ENCODE results near the gene GSE1. TPM values are rescaled to one million over a fixed set of nuclear protein-coding genes. Genes with fewer than 3 reads are reported as not detected.

GSE1 gene
- total RNA-seq, 1 donor from 2014 or later, result 31.1 TPM

DNA sequence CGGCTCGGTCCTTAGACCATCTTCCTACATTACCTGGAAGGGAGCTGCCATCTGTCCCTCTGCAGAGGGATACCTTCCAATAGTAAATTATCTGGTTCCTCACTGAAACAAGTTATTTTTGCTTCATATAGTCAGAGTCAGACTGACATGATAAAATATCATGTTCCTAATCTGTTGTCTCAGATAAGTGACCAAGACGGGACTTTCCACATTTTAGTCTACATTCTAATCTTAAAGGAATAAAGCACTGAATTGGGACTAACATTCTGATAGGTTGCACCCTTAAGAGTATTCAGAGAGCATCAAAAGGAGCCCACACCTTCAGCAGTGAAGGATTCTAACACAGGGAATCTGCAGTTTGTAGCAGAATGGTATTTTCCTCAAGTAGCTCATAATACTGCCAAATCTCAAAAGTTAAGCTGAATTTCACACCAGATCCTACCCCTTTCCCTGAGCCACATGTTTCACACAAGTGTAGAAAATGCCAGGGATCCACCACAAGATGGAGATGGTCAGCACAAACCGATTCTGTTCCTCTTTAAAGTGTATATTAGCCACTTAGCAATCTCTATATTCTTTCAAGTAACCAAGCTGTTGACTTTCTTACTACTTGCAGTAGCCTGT, 62.2 kb downstream of the GSE1 start:
- no peak for DNase-seq (ENCODE audit: low spot score)

DNA sequence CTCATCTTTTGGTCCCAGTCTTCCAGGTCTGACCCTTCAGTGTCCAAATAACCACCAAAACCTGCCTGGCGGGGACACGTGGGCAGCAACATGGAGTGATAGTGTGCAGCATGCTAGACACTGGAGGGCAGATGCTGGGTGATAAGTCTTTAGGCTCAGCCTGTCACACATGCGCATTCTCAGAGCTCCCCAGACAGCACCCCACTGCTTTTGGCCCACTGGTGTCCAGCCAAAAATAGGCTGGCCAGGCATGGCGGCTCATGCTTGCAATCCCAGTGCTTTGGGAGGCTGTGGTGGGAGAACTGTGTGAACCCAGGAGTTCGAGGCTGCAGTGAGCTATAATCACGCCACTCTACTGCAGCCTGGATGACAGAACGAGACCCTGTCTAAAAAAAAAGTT, 63.3 kb downstream of the GSE1 start:
- no peak for DNase-seq (ENCODE audit: low spot score)

DNA sequence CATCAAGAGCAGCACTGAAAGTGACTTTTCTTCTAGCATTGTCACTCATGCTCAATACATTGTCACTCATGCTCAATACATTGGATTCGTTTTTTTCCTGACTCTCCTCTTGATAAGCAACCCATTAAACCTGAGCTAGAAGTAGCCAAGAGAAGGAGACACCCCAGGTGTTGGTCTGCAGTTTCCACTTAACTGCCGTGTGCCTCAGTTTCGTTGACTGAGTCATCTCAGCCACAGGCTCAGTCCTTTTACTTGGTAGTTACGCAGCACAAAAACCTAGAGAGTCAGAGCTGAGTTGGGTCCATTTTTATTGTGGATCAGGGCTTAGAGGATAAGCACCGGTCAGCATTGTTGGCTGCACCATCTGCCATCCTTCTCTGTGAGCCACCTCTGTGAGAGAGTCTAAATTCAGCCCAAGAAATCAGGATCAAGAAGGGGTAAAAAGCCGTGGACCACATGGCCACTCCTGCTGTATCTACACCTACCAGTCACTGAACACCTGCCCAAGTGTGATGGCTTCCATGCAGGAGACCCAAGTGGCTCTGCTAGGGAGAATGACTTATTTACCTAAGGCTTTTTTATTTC, 64.4 kb downstream of the GSE1 start:
- DNase-seq (ENCODE audit: low spot score), result no peak

DNA sequence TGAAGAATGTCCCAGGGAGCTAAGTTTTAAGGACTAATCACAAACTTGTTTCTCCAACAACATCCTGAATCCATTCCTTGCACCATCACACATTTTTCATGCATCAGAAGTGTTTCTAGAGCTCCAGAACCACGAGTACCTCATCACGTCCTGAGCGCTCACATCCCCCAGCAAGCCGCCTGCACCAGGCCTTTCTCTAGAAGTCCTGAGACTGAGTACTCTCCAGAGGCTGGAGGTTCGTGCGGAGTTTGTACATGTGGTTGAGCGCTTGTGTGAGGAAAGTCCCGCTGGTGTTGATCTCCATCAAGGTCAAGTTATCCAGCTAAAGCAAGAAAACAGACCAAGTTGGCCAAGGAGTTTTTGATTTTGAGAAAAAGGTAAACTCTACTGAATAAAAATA, 64.9 kb downstream of the GSE1 start:
- DNase-seq (ENCODE audit: low spot score), result no peak

DNA sequence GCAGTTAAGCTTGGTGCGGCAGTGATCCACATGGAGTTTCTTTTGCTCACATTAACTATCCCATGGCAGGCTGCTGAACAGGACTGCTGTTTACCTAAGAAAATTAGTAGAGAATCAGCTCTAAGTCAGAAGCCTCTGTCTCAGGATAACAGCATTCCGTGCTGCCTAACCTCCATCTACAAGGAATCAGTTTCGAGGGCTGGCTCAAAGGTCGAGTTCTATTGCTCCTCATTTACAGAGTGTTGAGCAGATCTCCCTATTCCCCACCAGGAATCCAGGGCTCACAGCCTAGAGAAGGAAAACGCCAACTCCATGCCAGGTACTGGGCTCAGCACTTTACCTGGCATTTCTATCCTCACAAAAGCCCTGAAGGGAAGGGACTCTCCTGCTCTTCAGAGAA, 65.7 kb downstream of the GSE1 start:
- no peak for DNase-seq (ENCODE audit: low spot score)

DNA sequence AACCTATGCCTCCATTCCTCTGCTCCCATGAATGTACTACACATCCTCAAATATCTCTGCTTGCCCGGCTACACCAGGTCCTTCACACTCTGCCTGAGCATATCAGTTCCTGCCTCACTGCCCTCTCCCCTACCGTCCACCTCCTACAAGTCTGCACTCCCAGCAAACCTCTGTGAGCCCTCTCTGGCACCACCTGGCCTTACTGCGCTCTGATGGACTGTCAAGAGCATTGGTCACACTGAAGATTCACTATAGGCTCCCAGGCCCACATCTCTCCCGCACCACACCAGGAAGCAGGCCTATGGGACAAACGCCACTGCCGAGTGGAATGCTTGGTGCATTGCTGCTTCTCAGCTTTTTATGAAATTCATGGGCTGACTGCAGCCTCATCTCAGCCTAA, 66.7 kb downstream of the GSE1 start:
- DNase-seq (ENCODE audit: low spot score), result no peak

DNA sequence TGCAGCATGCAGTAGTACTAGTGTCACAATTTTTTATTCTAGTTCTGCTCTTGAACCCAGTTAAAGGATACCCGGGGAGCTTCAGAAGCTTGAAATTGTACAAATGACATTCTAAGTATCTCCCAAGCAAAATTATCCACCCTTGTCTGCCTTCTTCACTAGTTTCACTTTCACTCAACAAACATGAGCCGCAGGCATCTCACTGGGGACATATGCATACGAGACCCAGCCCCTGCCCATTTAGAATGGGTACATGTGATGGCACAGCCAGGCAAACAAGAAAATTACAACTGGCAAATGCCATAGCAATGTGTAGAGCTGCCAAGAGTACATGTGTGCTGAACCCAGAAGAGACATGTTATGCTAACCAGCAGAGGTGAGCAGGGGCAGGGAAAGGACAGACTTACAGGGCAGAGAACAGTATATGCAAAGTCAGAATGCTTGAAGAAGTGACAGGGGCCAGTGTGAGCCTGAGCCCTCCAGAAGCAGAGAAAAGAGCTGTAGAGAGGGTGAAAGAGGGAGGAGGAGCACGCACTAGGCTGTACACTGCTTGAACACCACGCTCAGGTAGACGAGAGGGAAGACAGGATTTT, 67.3 kb downstream of the GSE1 start:
- DNase-seq (ENCODE audit: low spot score), result no peak

DNA sequence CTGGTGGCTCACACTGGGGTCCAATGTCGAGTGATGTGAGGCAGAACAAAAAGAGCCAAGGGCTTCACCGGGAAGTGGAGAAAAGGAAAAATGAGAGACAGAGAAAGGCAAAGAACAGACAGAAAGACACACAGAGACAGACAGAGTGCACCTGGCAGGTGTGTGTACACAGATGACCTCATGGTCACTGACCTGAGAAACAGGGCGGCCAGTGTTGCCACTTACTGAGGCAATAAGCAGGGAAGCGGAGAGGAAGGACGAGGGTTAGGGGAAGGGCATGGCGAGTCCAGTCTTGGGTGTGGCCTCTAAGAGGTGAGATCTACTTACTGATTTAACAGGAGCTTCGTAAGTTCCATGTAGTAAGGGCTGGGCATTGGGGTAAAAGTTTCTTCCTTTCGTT, 68.1 kb downstream of the GSE1 start:
- no peak for DNase-seq (ENCODE audit: low spot score)

DNA sequence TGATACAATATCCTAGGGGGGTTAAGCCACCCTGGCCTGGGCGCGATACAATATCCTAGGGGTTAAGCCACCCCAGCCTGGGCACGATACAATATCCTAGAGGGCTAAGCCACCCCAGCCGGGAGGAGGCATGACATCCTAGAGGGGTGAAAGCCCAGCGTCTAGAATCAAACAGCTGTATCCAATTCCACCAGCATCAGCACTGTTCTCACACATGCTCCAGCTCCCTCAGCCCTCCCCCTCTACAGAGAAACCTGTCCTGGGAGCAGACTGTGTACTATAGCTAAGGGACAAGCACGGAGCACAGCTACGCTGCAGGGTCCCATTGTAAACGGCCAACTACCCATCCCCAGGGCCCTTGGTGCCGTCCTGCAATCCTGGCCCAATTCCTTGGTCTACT, 69.4 kb downstream of the GSE1 start:
- DNase-seq (ENCODE audit: low spot score), result no peak

DNA sequence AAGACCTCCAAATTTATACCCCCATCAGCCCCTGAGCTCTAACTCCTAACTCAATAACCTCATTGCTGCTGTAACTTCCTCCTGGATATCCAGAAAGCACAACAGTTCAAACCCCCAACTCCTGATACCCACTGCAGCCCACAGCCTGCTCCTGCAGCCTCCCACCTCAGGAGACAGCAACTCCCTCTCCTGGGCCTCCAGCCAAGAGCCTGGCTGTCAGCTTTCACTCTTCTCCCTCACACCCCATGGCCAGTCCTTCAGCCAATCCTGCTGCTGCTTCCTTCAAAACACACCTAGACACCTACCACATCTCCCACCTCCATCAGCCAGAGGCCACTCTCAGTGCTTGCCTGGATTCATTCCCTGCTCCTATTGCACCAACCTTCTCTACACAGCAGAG, 70.2 kb downstream of the GSE1 start:
- no peak for DNase-seq (ENCODE audit: low spot score)

DNA sequence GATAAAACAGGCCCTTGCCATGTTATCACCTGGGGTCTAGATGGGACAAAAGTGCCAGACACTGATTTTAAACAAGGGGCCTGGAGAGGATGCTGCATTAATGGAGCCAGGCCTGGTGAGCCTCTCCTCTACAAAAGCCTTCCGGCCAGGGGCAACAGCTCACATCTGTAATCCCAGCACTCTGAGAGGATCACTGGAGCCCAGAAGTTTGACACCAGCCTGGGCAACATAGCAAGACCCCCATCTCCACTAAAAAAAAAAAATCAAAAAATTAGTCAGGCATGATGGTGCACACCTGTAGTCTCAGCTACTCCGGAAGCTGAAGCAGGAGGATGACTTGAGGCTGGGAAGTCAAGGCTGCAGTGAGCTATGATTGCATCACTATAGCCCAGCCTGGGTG, 72.1 kb downstream of the GSE1 start:
- no peak for DNase-seq (ENCODE audit: low spot score)

DNA sequence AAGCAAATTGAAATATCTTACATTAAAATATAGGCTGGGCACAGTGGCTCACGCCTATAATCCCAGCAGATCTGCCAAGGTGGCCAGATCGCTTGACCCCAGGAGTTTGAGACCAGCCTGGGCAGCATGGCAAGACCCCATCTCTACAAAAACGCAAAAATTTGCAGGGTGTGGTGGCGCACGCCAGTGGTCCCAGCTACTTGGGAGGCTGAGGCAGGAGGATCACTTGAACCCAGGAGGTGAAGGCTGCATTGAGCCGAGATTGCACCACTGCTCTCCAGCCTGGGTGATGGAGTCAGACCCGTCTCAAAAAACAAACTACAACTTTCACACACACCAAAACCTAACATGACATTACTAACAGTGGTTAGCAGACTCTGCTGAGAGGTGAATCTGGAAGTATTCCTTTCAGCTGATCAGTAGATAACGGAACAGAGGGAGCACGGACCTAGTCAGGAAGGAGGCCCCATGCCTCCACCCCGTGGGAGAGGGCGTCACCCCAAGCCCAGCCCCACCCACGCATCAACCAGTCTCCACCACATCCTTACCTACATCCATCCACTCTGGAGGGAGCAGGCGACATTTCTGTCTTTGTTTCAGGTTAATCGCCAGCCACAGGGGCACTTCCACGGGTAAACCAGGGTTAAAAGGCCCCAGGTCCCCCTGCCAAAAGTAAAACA, 73.9 kb downstream of the GSE1 start:
- no peak for DNase-seq (ENCODE audit: low spot score)

DNA sequence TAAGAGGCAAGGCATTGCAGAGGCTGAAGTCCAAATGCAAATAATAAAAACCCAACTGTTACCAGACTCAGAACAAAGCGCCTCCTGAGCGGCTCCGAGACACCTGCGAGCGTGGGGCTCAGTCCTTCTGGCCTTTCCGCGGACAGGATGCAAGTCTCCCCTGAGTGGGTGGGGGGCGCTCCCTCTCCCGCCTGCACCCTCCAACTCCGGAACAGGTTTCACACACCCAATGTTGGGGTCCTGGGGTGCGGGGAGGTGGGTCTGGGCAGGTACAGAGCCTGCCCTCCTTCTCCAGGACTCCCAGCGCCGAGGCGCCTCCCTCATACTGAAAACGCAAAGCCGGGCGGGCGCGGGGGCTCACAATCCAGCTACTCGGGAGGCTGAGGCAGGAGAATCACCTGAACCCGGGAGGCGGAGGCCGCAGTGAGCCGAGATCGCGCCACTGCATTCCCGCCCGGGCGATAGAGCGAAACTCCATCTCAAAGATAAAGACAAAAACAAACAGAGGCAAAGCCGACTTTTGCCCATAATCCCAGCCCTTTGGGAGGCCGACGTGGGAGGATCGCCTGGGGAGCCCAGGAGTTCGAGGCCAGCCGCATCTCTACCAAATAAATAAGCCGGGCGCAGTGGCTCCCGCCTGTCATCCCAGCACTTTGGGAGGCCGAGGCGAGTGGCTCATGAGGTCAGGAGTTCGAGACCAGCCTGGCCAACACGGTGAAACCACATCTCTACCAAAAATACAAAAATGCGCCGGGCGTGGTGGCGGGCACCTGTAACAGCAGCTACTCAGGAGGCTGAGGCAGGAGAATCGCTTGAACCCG, 74.7 kb downstream of the GSE1 start:
- no peak for DNase-seq (ENCODE audit: low spot score)

DNA sequence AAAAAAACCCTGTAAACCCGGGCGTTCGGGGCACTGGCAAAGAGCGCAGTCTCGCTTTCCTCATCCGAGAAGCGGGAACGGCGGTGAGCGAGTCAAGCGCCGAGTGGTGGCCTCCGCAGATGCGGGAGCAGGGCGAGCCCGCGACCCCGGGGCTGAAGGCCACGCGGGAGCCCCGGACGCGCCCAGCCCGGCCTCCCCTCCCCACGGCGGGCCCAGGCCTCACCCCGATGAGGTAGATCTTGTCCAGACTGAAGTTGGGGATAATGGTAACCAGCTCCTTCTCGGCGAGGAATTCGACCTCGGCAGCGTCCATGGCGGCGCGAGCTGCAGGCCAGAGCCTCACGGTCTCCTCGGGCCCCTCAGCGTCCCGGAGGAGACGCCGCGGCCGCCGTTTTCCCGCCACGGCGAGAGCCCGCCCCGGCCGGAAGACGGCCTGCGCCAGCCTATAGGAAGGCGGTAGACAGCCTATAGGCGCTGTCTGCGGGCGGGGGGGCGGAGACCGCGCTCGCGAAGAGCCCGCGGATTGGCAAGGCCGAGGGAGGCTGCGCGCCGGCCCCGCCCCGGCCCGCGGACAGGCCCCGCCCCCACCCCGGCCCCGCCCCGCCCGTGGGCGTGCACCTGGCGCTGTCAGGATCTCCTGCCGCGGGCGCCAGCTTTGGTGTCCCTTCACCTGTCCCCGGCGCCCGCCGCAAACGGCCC, 75.6 kb downstream of the GSE1 start, which contains the start of gene GINS2:
TSS of gene GINS2 (minus strand) at position 369 of the 699 bp plus-strand sequence. CDS start at position 313, 56 bp downstream.
- peak; percentile 91 for DNase-seq (ENCODE audit: low spot score)

DNA sequence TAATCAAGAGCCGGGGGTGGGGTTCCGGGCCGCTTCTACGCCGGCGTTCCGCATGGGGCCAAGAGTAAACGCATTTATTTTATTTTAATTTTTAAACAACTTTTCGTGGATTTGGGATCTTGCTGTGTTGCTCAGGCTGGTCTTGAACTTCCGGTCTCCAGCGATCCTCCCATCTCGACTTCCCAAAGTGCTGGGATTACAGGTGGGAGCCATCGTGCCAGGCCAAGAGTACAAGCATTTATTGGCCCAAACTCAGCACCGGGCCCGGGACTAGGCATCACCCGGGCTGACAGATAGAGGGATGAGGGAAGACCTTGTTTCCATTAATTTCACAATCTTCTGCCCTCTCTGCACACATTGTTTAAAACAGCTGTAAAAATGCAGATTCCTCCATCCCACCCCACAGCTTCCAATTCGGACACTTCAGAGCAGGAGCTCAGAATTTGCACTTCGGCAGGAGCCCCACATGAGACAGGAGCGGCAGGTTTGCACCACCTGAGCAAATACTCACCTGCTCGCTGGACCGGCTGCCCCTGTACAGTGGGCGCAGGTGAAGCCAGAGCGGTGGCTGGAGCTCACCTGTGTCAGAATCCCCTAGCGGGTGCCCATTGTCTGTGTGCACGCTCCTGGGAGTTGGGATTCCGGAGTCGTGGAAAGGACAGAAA, 76.3 kb downstream of the GSE1 start:
- no peak for DNase-seq (ENCODE audit: low spot score)

DNA sequence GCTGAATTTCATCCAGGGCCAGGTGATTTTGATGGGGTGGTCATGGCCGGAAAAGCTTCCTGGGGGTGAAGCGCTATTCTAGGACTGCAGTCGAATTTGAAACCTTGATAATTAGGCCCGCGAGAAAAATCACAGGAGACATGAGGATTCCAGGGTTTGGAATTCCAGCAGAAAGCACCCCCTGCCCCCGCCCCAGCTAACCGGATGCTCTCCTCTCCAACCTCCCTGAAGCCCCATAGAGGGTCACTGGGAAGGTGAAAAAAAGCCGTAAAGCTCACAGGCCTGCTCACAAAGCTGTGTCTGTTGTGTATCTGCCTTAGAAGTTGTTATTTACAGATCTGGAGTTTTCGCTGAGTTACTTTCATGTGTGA, 76.8 kb downstream of the GSE1 start:
- no peak for DNase-seq (ENCODE audit: low spot score)

DNA sequence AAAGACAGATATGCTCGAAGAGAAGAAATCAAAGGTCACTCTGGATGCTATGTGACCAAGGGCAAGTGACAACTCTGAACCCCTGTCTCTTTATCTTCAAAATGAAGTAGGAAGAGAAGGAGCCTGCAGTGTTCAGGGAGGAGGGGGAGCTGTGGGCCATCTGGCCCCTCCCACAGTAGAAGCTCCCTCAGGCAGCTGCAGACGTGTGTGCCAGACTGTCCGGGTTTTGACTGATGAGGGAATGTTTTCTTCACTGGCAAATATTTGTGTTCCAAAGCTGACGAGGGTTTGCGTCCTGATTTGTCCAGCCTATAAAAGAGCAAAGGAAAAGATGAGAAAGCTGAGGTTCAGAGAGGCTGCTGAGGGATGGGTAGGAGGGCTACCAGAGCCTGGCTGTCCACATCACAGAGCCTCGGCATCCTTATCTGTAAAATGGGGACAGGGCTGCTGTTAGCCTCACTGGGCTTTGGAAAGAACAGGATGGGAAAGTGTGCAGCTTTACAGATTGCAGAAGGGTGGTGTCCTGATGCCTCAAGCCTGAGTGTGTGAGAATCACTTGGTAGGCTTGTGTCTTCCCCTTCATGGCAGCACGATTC, 77.4 kb downstream of the GSE1 start:
- peak; percentile 48 for DNase-seq (ENCODE audit: low spot score)

DNA sequence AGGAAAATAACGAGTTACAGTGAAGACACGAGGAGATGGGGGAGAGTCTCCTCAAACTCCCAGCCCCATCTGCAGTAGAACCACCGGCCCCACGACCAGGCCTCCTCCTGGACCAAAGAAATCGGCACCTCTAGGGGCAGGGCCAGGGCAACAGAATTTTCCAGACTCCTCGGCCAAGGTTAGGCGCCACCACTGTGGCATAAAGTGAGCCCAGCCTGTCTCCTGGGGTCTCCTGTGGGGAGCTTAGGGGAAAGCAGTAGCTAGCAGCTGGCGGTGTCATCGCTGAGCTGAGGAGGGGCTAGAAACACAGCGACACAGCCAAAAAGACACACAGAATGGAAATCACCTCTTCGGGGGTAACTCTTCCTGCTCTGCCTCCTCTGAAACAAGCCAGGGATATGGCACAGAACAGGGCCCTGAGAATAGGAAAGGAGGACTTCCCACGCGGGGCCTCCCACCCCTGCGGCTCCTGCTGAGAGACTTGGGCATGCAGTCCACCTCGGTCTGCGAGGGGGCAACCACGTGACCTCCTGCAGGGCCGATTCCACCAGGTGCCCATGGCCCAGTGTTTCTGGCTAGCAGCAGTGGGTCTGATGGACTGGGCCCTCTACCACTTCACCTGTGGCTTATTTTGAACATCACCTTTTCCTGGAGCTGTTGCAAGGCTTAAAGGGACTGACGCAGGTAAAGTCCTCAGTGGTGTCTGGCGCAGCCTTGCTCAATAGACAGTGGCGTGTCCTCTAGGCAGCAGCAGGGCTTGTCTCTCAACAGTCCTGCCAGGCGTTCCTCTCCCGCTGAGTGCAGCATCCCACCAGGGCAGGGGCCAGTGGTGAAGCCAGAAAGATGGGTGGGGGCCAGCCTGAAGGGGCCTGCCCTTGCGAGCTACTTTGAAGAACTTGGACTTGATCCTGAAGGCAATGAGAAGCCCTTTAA, 82.3 kb downstream of the GSE1 start:
- no peak for DNase-seq (ENCODE audit: low spot score)

DNA sequence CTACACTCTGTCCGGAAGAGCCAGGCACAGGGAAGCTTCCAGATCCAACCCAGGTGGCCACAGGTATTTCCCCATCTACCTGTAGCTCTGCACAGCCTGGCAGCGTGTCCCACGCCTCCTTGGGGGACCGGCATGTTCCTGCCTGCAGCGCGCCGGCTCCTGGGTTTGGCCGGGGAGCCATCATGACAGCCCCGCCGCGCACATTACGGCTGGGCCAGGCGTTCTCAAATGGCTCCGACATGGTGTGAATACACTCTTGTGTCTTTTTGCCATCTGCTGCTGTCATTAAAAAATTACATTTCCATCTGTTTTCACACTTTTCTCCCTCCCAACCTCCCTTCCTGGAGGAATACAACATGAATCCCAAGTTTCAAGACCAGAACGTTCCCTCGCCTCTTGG, 83.7 kb downstream of the GSE1 start:
- DNase-seq (ENCODE audit: low spot score), result no peak

All from umbilical cord (tissue), 2 donors.